Left lung (tissue), 10 donors: ENCODE data around the gene FIZ1. TPM values are rescaled to one million over a fixed set of nuclear protein-coding genes. Genes with fewer than 3 reads are reported as not detected.
A peak's percentile ranks its signal among the peaks of the same experiment; 100 is the strongest.

Source experiments
- ATAC-seq: fragments of 200-7000 bp; cut with Tn5 transposase; one replicate; pipeline ENCODE4 v1.9.1; 2020; ENCODE audit warnings: moderate library complexity
- DNase-seq, 4 donors: peaks; one replicate each; pipeline ENCODE4 v3.0.0-alpha.2; 2013 to 2020
- H3K27ac ChIP-seq, 2 donors: fragments of 200-600 bp; sonication (generic) in 1 of 2; one replicate each; pipeline versions ENCODE4 v1.5.0 to v1.8.0; 2020 to 2021
- H3K27me3 ChIP-seq, 2 donors: fragments of 200-600 bp; sonication (generic) in 1 of 2; one replicate each; pipeline versions ENCODE4 v1.5.0 to v1.8.0; 2020 to 2021
- H3K36me3 ChIP-seq, 2 donors: fragments of 200-600 bp; sonication (generic) in 1 of 2; one replicate each; pipeline versions ENCODE4 v1.5.0 to v1.8.0; 2020 to 2021
- H3K4me1 ChIP-seq, 2 donors: fragments of 200-600 bp; one replicate each; pipeline ENCODE4 v1.8.0; 2021
- H3K4me3 ChIP-seq, 2 donors: fragments of 200-600 bp; sonication (generic) in 1 of 2; one replicate each; pipeline versions ENCODE4 v1.5.0 to v1.8.0; 2020 to 2021; ENCODE audit warnings: mild to moderate bottlenecking in 1 of 2
- H3K9me3 ChIP-seq, 2 donors: fragments of 200-600 bp; sonication (generic) in 1 of 2; one replicate each; pipeline versions ENCODE4 v1.5.0 to v1.8.0; 2020 to 2021
- CTCF ChIP-seq, 2 donors: fragments of 200-600 bp; sonication (generic) in 1 of 2; IDR thresholded peaks; one replicate each; pipeline versions ENCODE4 v1.5.0 to v1.8.0; 2021; ENCODE audit warnings: antibody characterized with exemption in 2 of 2
- intact Hi-C, 2 donors: fragments of 100-400 bp; cut with DNase I; formaldehyde crosslinking; loops; one replicate each; pipeline versions ENCODE4 v1.11.2 to v1.14.2; 2022
- polyA plus RNA-seq, 6 donors: library from polyadenylated mRNA; unstranded; fragments of 120-200 nt; gene quantifications; one replicate each; pipeline ENCODE4 v1.2.1, GENCODE V29; 2013; ENCODE audit not compliant: insufficient read length in 6 of 6
- total RNA-seq, 2 donors: library from RNA; stranded (reverse); fragmentation: NEBNext Ultra II Directional; extraction: Animal tissue kit (Norgen Biotek cat#: 25700); gene quantifications; one replicate each; pipeline ENCODE4 v1.2.1, GENCODE V29; 2021
- donor health status: DM: no; HTN: yes; CAD: no.
- donor health status: DM: no; HTN: no; CAD: no.

FIZ1 gene
- total and polyA plus RNA-seq, 8 donors = 11.0 to 22.6 (median 17.6) TPM

GRCh38 chr19:55606817-55607216 is 7.5 kb upstream of the FIZ1 start:
- intact Hi-C loops = loop anchor here in 1 of 2 donors (10.0 kb wide), 1 partner anchor 92 kb away; no protein-coding TSS in a partner anchor
- ATAC-seq (no peak), DNase-seq (no peak)
- TF ChIP-seq CTCF (IDR thresholded peaks at IDR 0.05) = no peak
- peaks cover 7 to 73% of the 10 kb centered on the region in 2 donors for H3K4me1 ChIP-seq
- peak overlapping the region in 1 of 2 donors; percentile 95 for H3K27ac ChIP-seq
- H3K4me3 ChIP-seq = peak overlapping the region; percentile 65 to 74
- H3K36me3 ChIP-seq = peaks cover 0 to 35% of the 10 kb centered on the region in 2 donors
- H3K9me3 ChIP-seq = no peaks in the 10 kb centered on the region
- no peaks in the 10 kb centered on the region for H3K27me3 ChIP-seq

DNA sequence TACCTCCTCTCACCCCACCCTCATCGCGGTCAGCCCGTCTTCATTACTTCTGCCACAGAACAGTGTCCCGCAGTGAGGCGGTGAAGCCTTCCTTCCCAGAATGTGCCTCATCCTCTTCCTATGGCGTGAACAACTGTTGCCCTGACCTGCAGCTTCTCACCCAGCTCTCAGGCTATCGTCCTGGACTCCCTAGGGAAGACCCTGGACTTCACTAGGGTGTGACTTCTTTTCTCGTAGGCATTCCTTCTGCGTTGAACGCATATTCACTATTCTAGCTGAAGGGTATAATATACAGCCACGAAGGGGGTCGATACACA is 7.1 kb upstream of the FIZ1 start:
- no peaks in the 10 kb centered on the region for H3K9me3 ChIP-seq
- no peak for ATAC-seq
- TF ChIP-seq CTCF (IDR thresholded peaks at IDR 0.05) = no peak
- no peaks in the 10 kb centered on the region for H3K27me3 ChIP-seq
- peaks cover 7 to 74% of the 10 kb centered on the region in 2 donors for H3K4me1 ChIP-seq
- H3K27ac ChIP-seq = peak overlapping the region; percentile 91 to 95
- intact Hi-C loops = loop anchor here in 1 of 2 donors (10.0 kb wide), 1 partner anchor 92 kb away; no protein-coding TSS in a partner anchor
- peak overlapping the region; percentile 65 to 74 for H3K4me3 ChIP-seq
- peaks cover 0 to 35% of the 10 kb centered on the region in 2 donors for H3K36me3 ChIP-seq
- DNase-seq = no peak

GRCh38 chr19:55605637-55606470 is 6.5 kb upstream of the FIZ1 start, which contains the start of gene ZNF865:
Gene ZNF865, plus strand, starts transcription at chr19:55605647. Its CDS starts 7,972 bp downstream, at chr19:55613619.
- TF ChIP-seq CTCF (IDR thresholded peaks at IDR 0.05) = peak; percentile 48 to 51
- no peaks in the 10 kb centered on the region for H3K27me3 ChIP-seq
- H3K4me3 ChIP-seq = peak within 1 kb of the TSS; percentile 65 to 74
- peak; percentile 61 for ATAC-seq
- H3K36me3 ChIP-seq = peaks cover 0 to 35% of the 10 kb centered on the region in 2 donors
- DNase-seq = peak in 3 of 4 donors; percentile 78 to 83 (median 83)
- no peaks in the 10 kb centered on the region for H3K9me3 ChIP-seq
- H3K27ac ChIP-seq = peak within 1 kb of the TSS; percentile 91 to 95
- intact Hi-C loops = loop anchor here in 1 of 2 donors (10.0 kb wide), 1 partner anchor 91 kb away; no protein-coding TSS in a partner anchor
- peaks cover 7 to 74% of the 10 kb centered on the region in 2 donors for H3K4me1 ChIP-seq

- DNase-seq = peak; percentile 95 to 98 (median 98)
- intact Hi-C loops = loop anchor here in 1 of 2 donors (10.0 kb wide), 1 partner anchor 90 kb away; no protein-coding TSS in a partner anchor
These were observed 5.9 kb upstream of the FIZ1 start for GRCh38 chr19:55605207-55605636.

More at GRCh38 chr19:55605207-55605636, 5.9 kb upstream of the FIZ1 start:
- Histone ChIP-seq H3K27me3 (no peaks in the 10 kb centered on the region), H3K9me3 (no peaks in the 10 kb centered on the region), H3K4me1 (peaks cover 7 to 77% of the 10 kb centered on the region in 2 donors), H3K4me3 (peak overlapping the region; percentile 65 to 74), H3K27ac (peak overlapping the region; percentile 91 to 95), H3K36me3 (peaks cover 0 to 28% of the 10 kb centered on the region in 2 donors)
- TF ChIP-seq CTCF (IDR thresholded peaks at IDR 0.05) = no peak
- ATAC-seq = peak; percentile 83
